Measurements from ENCODE around the gene PLXDC2.

GRCh38 chr10:19919671-19920070 lies 103.4 kb downstream of the PLXDC2 start:
- TF ChIP-seq CTCF (IDR thresholded peaks at IDR 0.05) (no peak), TCF12 (IDR thresholded peaks at IDR 0.05) (no peak), REST (IDR thresholded peaks at IDR 0.05; ENCODE audit: low read depth, low read length) (no peak), NRF1 (IDR thresholded peaks at IDR 0.05; ENCODE audit: low read depth, low read length) (no peak), POLR2AphosphoS5 (IDR thresholded peaks at IDR 0.05; ENCODE audit: low read depth, low read length) (no peak), RXRA (IDR thresholded peaks at IDR 0.05; ENCODE audit: borderline replicate concordance, low read depth) (no peak), SIN3A (IDR thresholded peaks at IDR 0.05; ENCODE audit: borderline replicate concordance, low read depth, low read length) (no peak), RCOR1 (IDR thresholded peaks at IDR 0.05; ENCODE audit: low read length) (no peak), CHD2 (IDR thresholded peaks at IDR 0.05; ENCODE audit: low read length, partially characterized antibody) (no peak), USF1 (IDR thresholded peaks at IDR 0.05; ENCODE audit: borderline replicate concordance, low read depth) (no peak), GABPA (IDR thresholded peaks at IDR 0.05; ENCODE audit: low read depth) (no peak)

All from SK-N-SH (cell line).